GM12878 (cell line): ENCODE results near the gene DPPA3.

Source experiments
- CBFB ChIP-seq: IDR thresholded peaks from 2 replicates; pipeline ENCODE4 v1.6.1; 2016; ENCODE audit warnings: antibody characterized with exemption, low read depth
- CHD2 ChIP-seq: IDR thresholded peaks from 2 replicates; pipeline ENCODE4 v1.6.1; 2011; ENCODE audit warnings: low read depth, low read length, improper control_type of control experiment, borderline replicate concordance
- CTCF ChIP-seq, 3 experiments: IDR thresholded peaks in 2 of 3; conservative IDR thresholded peaks in 1 of 3; 2 replicates each; pipeline ENCODE4 v1.5.1; 2011; ENCODE audit warnings: low read depth in 3 of 3, low read length in 3 of 3, mild to moderate bottlenecking in 3 of 3, control low read depth in 2 of 3, moderate library complexity in 2 of 3, inconsistent platforms in 1 of 3, mixed read lengths in 1 of 3; ENCODE audit not compliant: control insufficient read depth in 2 of 3, insufficient read depth in 1 of 3; ENCODE audit errors: extremely low read depth in 1 of 3
- FOXK2 ChIP-seq: fragments of 450-650 bp; IDR thresholded peaks from 2 replicates; pipeline ENCODE4 v1.6.1; 2017; ENCODE audit warnings: mild to moderate bottlenecking, moderate library complexity
- HDAC2 ChIP-seq: fragments of 200-600 bp; sonication (generic); IDR thresholded peaks from 2 replicates; pipeline ENCODE4 v1.6.1; 2017
- POLR2A ChIP-seq: IDR thresholded peaks from 2 replicates; pipeline ENCODE4 v1.6.1; 2011; ENCODE audit warnings: low read depth, mild to moderate bottlenecking, low read length
- RAD21 ChIP-seq: IDR thresholded peaks from 2 replicates; pipeline ENCODE4 v1.6.1; 2011; ENCODE audit warnings: mild to moderate bottlenecking, low read depth, low read length, moderate library complexity; ENCODE audit not compliant: insufficient read depth
- RFX5 ChIP-seq: IDR thresholded peaks from 2 replicates; pipeline ENCODE4 v1.6.1; 2011; ENCODE audit warnings: low read depth, low read length, improper control_type of control experiment
- SREBF1 ChIP-seq: IDR thresholded peaks from 2 replicates; pipeline ENCODE4 v1.6.1; 2012; ENCODE audit warnings: mild to moderate bottlenecking, low read length
- ZNF274 ChIP-seq: IDR thresholded peaks from one replicate; pipeline ENCODE4 v1.8.0; 2011; ENCODE audit not compliant: insufficient read length, insufficient read depth

GRCh38 chr12:7731486-7731885, 20.3 kb downstream of the DPPA3 start:
- TF ChIP-seq SREBF1 (no peak), RAD21 (no peak), CTCF (IDR thresholded peaks at IDR 0.05 in 2 of 3, conservative IDR thresholded peaks at IDR 0.05 in 1 of 3; ENCODE audit: control insufficient read depth in 2 of 3, extremely low read depth in 1 of 3, insufficient read depth in 1 of 3, low read depth in 3 of 3, low read length in 3 of 3) (no peak), HDAC2 (no peak), ZNF274 (no peak), CHD2 (no peak), RFX5 (no peak), POLR2A (no peak), CBFB (no peak), FOXK2 (no peak)
